Measurements from ENCODE around the gene MYRIP.

MYRIP gene

GRCh38 chr3:39855517-39855916 lies 46.1 kb downstream of the MYRIP start:
- Histone ChIP-seq H3K27ac (no peak overlapping the region), H4K20me1 (no peaks in the 10 kb centered on the region), H3K9me3 (replicated peaks in 1 of 11) (peaks cover 26 to 54% (median 36%) of the 10 kb centered on the region in 11 experiments), H3K36me3 (no peaks in the 10 kb centered on the region), H3K9ac (no peak overlapping the region), H3K27me3 (no peaks in the 10 kb centered on the region), H3K4me3 (no peak overlapping the region), H3K4me2 (no peak overlapping the region), H3K4me1 (peaks cover 0 to 9% (median 7%) of the 10 kb centered on the region in 10 experiments; a peak in 11 of 20 replicates)
- TF ChIP-seq Cebpa-rat (IDR thresholded peaks at IDR 0.05) = no peak

- no peak for TF ChIP-seq Cebpa-rat (IDR thresholded peaks at IDR 0.05)
- Histone ChIP-seq H3K4me3 (no peak overlapping the region), H3K36me3 (no peaks in the 10 kb centered on the region), H3K9ac (no peak overlapping the region), H4K20me1 (no peaks in the 10 kb centered on the region), H3K9me3 (replicated peaks in 1 of 11) (no peaks in the 10 kb centered on the region; a peak in 1 of 22 replicates), H3K4me2 (no peak overlapping the region), H3K27ac (no peak overlapping the region), H3K4me1 (no peaks in the 10 kb centered on the region), H3K27me3 (no peaks in the 10 kb centered on the region)
Measured at GRCh38 chr3:39869890-39870289, 60.5 kb downstream of the MYRIP start.

- Histone ChIP-seq H3K4me3 (no peak overlapping the region), H3K27me3 (no peaks in the 10 kb centered on the region), H3K4me1 (no peaks in the 10 kb centered on the region), H3K9me3 (replicated peaks in 1 of 11) (no peaks in the 10 kb centered on the region), H3K4me2 (no peak overlapping the region), H3K27ac (no peak overlapping the region), H3K9ac (no peak overlapping the region), H4K20me1 (no peaks in the 10 kb centered on the region), H3K36me3 (no peaks in the 10 kb centered on the region)
- TF ChIP-seq Cebpa-rat (IDR thresholded peaks at IDR 0.05) = no peak
Measured at GRCh38 chr3:39870706-39871105, 61.3 kb downstream of the MYRIP start.

GRCh38 chr3:39879581-39879980 lies 70.2 kb downstream of the MYRIP start:
- TF ChIP-seq Cebpa-rat (IDR thresholded peaks at IDR 0.05) = no peak
- Histone ChIP-seq H3K4me3 (no peak overlapping the region), H3K27ac (no peak overlapping the region), H3K36me3 (no peaks in the 10 kb centered on the region), H3K27me3 (no peaks in the 10 kb centered on the region), H3K4me2 (no peak overlapping the region), H3K9ac (no peak overlapping the region), H4K20me1 (no peaks in the 10 kb centered on the region), H3K4me1 (no peaks in the 10 kb centered on the region), H3K9me3 (replicated peaks in 1 of 11) (peaks cover 0 to 4% (median 0%) of the 10 kb centered on the region in 11 experiments; a peak in 1 of 22 replicates)

- H3K27me3 ChIP-seq = no peaks in the 10 kb centered on the region
- TF ChIP-seq Cebpa-rat (IDR thresholded peaks at IDR 0.05) = no peak
- H3K9ac ChIP-seq = no peak overlapping the region
- no peaks in the 10 kb centered on the region for H3K4me1 ChIP-seq
- H3K9me3 ChIP-seq (replicated peaks in 1 of 11) = peaks cover 0 to 4% (median 0%) of the 10 kb centered on the region in 11 experiments; a peak in 1 of 22 replicates
- no peak overlapping the region for H3K4me3 ChIP-seq
- H3K36me3 ChIP-seq = no peaks in the 10 kb centered on the region
- H3K4me2 ChIP-seq = no peak overlapping the region
- no peak overlapping the region for H3K27ac ChIP-seq
- no peaks in the 10 kb centered on the region for H4K20me1 ChIP-seq
Measured at GRCh38 chr3:39882111-39882510, 72.7 kb downstream of the MYRIP start.

GRCh38 chr3:39892068-39892467 lies 82.7 kb downstream of the MYRIP start:
- Histone ChIP-seq H4K20me1 (no peaks in the 10 kb centered on the region), H3K36me3 (no peaks in the 10 kb centered on the region), H3K4me3 (no peak overlapping the region), H3K9ac (no peak overlapping the region), H3K4me2 (no peak overlapping the region), H3K4me1 (peaks cover 0 to 9% (median 0%) of the 10 kb centered on the region in 10 experiments; a peak in 2 of 20 replicates), H3K27ac (no peak overlapping the region), H3K9me3 (replicated peaks in 1 of 11) (no peaks in the 10 kb centered on the region), H3K27me3 (no peaks in the 10 kb centered on the region)
- TF ChIP-seq Cebpa-rat (IDR thresholded peaks at IDR 0.05) = no peak

- Histone ChIP-seq H3K9ac (no peak overlapping the region), H3K36me3 (no peaks in the 10 kb centered on the region), H3K27me3 (no peaks in the 10 kb centered on the region), H4K20me1 (no peaks in the 10 kb centered on the region), H3K4me2 (no peak overlapping the region), H3K4me3 (no peak overlapping the region), H3K4me1 (no peaks in the 10 kb centered on the region), H3K27ac (no peak overlapping the region), H3K9me3 (replicated peaks in 1 of 11) (no peaks in the 10 kb centered on the region)
- no peak for TF ChIP-seq Cebpa-rat (IDR thresholded peaks at IDR 0.05)
Measured at GRCh38 chr3:39896184-39896583, 86.8 kb downstream of the MYRIP start.

GRCh38 chr3:39900462-39901002 lies 91.1 kb downstream of the MYRIP start:
- H3K9me3 ChIP-seq (replicated peaks in 1 of 11) = no peaks in the 10 kb centered on the region
- no peaks in the 10 kb centered on the region for H3K36me3 ChIP-seq
- no peak overlapping the region for H3K9ac ChIP-seq
- no peaks in the 10 kb centered on the region for H3K27me3 ChIP-seq
- H3K4me2 ChIP-seq = no peak overlapping the region
- no peak overlapping the region for H3K27ac ChIP-seq
- no peak for TF ChIP-seq Cebpa-rat (IDR thresholded peaks at IDR 0.05)
- H3K4me3 ChIP-seq = no peak overlapping the region
- H4K20me1 ChIP-seq = no peaks in the 10 kb centered on the region
- H3K4me1 ChIP-seq = no peaks in the 10 kb centered on the region

GRCh38 chr3:39903253-39903652 lies 93.8 kb downstream of the MYRIP start:
- no peak overlapping the region for H3K4me2 ChIP-seq
- no peak overlapping the region for H3K27ac ChIP-seq
- H3K9ac ChIP-seq = no peak overlapping the region
- no peaks in the 10 kb centered on the region for H4K20me1 ChIP-seq
- no peaks in the 10 kb centered on the region for H3K9me3 ChIP-seq (replicated peaks in 1 of 11)
- H3K4me3 ChIP-seq = no peak overlapping the region
- H3K4me1 ChIP-seq = peaks cover 0 to 7% (median 0%) of the 10 kb centered on the region in 10 experiments; a peak in 2 of 20 replicates
- no peaks in the 10 kb centered on the region for H3K27me3 ChIP-seq
- no peak for TF ChIP-seq Cebpa-rat (IDR thresholded peaks at IDR 0.05)
- no peaks in the 10 kb centered on the region for H3K36me3 ChIP-seq

- no peak overlapping the region for H3K4me2 ChIP-seq
- H3K27me3 ChIP-seq = no peaks in the 10 kb centered on the region
- no peak overlapping the region for H3K9ac ChIP-seq
- H3K27ac ChIP-seq = no peak overlapping the region
- H3K36me3 ChIP-seq = no peaks in the 10 kb centered on the region
- H3K4me1 ChIP-seq = peaks cover 0 to 8% (median 0%) of the 10 kb centered on the region in 10 experiments; a peak in 2 of 20 replicates
- no peak overlapping the region for H3K4me3 ChIP-seq
- H3K9me3 ChIP-seq (replicated peaks in 1 of 11) = no peaks in the 10 kb centered on the region
- no peak for TF ChIP-seq Cebpa-rat (IDR thresholded peaks at IDR 0.05)
- H4K20me1 ChIP-seq = no peaks in the 10 kb centered on the region
Measured at GRCh38 chr3:39905788-39906187, 96.4 kb downstream of the MYRIP start.
